Hematopoietic multipotent progenitor cell treated with erythropoietin and hydrocortisone succinate and interleukin-3 and kit ligand, for 8 days (in vitro differentiated cells): ENCODE data around the gene MOB3A.
"Not testable (repeated sequence)": the region's sequence is repeated elsewhere in the genome, so short reads cannot be mapped to it uniquely, and the experiment has no call there.

Source experiments
- DNase-seq: peaks from one replicate; pipeline ENCODE4 v3.0.0-alpha.2; 2015

The MOB3A gene

GRCh38 chr19:2044709-2045500 is 51.2 kb downstream of the MOB3A start:
- no peak for DNase-seq

- no peak for DNase-seq
These were observed 52.0 kb downstream of the MOB3A start for GRCh38 chr19:2043961-2044708.

- no peak for DNase-seq
These were observed 52.9 kb downstream of the MOB3A start for GRCh38 chr19:2043251-2043641.

GRCh38 chr19:2042485-2043250 is 53.5 kb downstream of the MOB3A start:
- DNase-seq = no peak

GRCh38 chr19:2041683-2042484 is 54.2 kb downstream of the MOB3A start:
- peak; percentile 94 for DNase-seq

GRCh38 chr19:2041433-2041682 is 54.8 kb downstream of the MOB3A start:
- no peak for DNase-seq

- DNase-seq = no peak
These were observed 55.3 kb downstream of the MOB3A start for GRCh38 chr19:2040647-2041432.

- DNase-seq = no peak
These were observed 56.0 kb downstream of the MOB3A start for GRCh38 chr19:2039959-2040646.

GRCh38 chr19:2039089-2039958 is 56.8 kb downstream of the MOB3A start:
- DNase-seq = no peak

GRCh38 chr19:2038284-2039088 is 57.6 kb downstream of the MOB3A start:
- DNase-seq = no peak

GRCh38 chr19:2037651-2038255 is 58.4 kb downstream of the MOB3A start:
- no peak for DNase-seq

GRCh38 chr19:2036424-2036823 is 59.7 kb downstream of the MOB3A start:
- no peak for DNase-seq

GRCh38 chr19:2035590-2035991 is 60.5 kb downstream of the MOB3A start:
- DNase-seq = no peak

GRCh38 chr19:2034729-2035589 is 61.2 kb downstream of the MOB3A start:
- DNase-seq = peak; percentile 81

GRCh38 chr19:2034253-2034652 is 61.9 kb downstream of the MOB3A start:
- not testable (repeated sequence) for DNase-seq

- DNase-seq = no peak
These were observed 62.3 kb downstream of the MOB3A start for GRCh38 chr19:2033825-2034159.

- no peak for DNase-seq
These were observed 62.9 kb downstream of the MOB3A start for GRCh38 chr19:2033115-2033824.
